NK-92 (cell line): ENCODE data around the gene ZC2HC1B.
"Not testable (repeated sequence)": the region's sequence is repeated elsewhere in the genome, so short reads cannot be mapped to it uniquely, and the experiment has no call there.

ENCODE experiments used
- DNase-seq: peaks from one replicate; lab custom pipeline; 2025; ENCODE audit not compliant: unreplicated experiment; lab: John Stamatoyannopoulos, UW

The ZC2HC1B gene

DNA sequence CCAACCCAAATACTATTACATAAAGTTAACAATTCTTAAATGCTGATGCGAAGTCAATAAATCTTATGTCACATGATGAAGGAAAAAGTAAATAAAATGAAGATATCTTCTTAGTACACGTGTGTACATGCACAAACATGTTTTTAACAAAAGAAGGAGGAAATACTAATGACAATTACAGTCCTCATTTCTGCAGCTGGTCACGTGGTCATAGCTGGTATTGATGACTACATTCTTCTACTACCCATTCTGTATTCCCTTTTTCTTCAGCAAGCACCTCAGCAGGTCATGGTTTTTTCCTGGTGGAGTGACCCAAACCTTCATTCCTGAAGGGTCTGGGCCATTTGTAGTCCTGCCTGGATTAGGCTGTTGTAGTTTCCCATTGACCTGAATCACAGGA lies 4.5 kb downstream of the ZC2HC1B start:
- DNase-seq, result not testable (repeated sequence)

DNA sequence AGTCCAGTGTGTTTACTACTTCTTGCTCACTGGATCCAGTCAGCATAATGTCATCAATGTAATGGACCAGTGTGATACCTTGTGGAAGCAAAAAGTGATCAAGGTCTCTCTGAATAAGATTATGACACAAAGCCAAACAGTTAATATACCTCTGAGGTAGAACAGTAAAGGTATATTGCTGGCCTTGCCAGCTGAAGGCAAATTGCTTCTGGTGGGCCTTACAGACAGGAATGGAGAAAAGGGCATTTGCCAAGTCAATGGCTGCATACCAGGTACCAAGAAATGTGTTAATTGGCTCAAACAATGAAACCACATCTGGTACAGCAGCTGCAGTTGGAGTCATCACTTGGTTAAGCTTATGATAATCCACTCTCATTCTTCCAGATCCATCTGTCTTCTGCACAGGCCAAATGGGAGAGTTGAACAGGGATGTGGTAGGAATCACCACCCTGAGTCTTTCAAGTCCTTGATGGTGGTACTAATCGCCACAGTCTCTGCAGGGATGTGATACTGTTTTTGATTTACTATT lies 7.0 kb downstream of the ZC2HC1B start:
- not testable (repeated sequence) for DNase-seq

DNA sequence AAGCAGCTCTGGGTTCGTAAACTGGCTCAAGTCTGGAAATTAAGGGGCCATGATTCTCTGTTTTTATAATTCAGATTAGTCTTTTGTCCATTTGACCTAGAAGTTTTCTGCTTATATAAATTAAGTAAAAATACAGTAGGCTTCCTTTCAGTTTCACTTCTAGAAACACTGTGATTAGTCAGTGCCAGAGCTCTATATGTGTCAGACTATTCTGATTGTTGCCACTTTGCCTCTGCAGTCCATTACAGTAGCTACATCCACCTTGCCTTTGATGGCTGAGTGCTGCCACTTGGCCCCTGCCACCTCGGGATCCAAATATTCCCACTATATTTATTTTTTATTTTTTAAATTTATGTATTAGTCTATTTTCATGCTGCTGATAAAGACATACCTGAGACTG lies 7.9 kb downstream of the ZC2HC1B start:
- DNase-seq, result no peak

DNA sequence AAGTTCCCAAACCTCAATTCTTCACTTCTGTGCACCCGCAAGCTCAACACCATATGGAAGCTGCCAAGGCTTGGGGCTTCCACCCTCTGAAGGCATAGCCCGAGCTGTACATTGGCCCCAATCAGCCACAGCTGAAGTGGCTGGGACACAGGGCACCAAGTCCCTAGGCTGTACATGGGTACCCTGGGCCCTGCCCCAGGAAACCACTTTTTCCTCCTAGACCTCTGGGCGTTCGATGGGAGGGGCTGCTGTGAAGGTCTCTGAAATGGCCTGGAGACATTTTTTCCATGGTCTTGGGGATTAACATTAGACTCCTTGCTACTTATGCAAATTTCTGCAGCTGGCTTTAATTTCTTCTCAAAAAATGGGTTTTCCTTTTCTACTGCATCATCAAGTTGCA lies 9.3 kb downstream of the ZC2HC1B start:
- DNase-seq, result not testable (repeated sequence)

DNA sequence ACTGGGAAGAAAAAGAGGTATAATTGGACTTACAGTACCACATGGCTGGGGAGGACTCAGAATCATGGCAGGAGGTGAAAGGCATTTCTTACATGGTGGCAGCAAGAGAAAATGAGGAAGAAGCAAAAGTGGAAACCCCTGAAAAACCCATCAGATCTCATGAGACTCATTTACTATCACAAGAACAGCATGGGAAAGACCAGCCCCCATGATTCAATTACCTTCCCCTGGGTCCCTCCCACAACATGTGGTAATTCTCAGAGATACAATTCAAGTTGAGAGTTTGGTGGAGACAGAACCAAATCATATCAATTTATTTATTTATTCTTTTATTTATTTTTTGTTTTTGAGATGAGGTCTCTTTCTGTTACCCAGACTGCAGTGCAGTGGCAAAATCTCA lies 10.2 kb downstream of the ZC2HC1B start:
- not testable (repeated sequence) for DNase-seq

DNA sequence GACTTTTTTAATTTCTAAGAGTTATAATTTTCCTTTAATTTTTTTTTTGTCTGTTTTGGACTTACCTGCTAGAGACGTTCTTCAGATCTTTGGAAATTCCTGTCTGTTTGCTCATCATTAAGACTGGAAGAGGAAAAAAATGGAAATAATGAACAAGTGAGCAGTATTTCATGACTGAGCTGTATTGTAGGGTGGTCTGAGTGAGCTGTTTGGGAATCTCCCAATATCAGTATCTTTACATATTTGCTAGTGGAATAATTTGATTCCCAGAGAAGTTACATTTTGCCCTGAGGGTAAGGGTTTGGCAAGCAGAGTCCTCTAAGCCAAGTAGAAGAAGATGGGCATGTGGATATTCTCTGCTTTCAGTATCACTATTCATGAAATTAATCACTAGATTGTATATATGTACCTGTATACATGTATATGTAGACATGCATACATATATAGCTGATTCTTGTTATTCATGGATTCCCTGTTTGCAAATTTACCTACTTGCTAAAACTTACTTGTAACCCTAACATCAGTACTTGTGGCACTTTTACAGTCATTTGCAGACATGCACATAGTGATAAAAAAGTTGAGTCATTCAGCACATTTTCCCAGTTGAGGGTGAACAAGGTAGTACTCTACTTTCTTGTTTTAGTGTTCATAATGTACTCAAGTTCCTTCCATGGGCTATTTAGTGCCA lies 13.5 kb downstream of the ZC2HC1B start:
- DNase-seq, result no peak

DNA sequence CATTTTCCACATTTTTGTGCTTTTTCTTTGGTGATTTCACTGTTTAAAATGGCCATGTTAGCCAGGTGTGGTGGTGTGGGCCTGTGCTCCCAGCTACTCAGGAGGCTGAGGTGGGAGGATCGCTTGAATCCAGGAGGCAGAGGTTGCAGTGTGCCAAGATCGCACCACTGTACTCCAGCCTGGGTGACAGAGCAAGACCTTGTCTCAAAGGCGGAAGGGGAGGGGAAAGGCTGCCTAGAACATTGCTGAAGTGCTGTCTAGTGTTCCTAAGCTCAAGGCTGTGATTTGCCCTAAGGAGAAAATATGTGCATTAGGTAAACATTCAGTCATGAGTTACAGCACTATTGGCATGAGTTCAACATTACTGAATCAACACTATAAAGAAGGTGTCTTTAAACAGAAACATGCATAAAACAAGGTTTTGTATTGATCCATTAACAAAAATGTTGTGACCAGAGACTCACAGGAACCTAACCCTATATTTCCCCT lies 14.0 kb downstream of the ZC2HC1B start:
- no peak for DNase-seq

DNA sequence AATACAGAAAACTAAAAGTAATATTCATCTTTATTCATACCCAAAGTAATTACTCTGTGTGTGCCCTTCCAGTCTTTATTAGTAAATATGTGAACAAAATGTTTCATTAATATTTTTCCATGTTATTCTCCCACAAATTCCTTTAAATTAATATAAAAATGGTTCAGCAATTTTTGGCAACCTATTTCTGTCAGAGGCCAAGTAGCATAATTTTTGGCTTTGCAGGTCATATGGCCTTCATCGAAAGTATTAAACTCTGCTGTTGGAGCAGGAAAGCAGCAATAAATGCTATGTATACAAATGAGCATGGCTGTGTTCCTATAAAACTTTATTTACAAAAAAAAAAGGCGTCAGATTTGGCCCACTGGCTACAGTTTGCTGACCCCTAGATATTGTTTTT lies 16.1 kb downstream of the ZC2HC1B start:
- DNase-seq, result no peak

DNA sequence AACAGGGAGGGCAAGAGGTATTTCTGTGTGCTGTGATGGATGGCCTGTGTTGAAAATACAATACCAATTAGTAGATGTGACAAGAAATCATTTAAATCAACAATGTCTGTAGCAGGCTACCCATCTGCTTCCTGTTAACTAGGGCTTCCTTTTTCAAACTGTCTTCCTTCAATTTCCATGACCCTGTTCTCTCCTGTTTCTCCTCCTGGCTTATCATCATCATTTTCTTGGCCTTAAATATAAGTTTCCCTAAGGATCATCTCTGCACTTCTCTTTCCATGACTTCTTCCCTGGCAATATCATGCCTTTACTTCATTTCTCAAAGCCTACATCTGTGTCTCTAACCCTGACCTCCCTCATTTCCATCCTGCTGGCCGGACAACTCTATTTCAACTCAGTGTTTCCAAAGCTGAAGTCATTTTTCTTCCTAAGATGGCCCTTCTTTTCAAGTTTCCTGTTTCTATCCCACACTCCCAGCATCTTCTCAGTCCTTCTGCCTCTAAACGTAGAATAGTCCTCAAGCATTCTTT lies 18.2 kb downstream of the ZC2HC1B start:
- DNase-seq, result no peak

DNA sequence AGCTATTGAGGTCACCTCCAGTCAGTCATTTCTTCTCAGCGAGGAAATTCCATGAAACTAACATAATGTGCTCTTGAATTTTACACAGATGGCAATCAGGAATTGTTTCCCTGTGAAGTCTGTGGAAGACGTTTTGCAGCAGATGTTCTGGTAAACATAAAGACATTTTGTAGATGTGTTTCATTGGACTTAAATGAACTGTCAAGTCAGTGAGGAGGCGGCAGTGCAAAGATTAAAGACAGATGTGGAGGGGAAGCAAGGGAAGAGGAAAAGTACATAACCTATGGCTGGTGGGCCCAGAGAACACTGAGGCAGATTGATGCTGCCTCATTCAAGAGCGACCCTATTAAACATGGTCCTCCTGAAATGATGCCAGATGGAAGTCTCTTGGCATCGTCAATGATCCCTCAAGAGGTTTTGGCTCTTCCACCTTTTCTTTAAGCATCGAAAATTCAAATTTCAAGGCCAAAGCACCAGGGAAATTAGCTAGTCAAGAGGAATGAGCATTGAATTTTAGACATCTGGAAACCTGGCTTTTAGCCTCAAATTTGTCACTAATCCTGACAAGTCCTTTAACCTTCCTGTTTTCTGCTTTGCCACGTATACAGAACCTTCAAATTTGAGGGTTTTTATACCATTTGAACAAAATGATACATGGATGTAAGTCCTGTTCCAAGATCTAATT lies 20.1 kb downstream of the ZC2HC1B start:
- no peak for DNase-seq

DNA sequence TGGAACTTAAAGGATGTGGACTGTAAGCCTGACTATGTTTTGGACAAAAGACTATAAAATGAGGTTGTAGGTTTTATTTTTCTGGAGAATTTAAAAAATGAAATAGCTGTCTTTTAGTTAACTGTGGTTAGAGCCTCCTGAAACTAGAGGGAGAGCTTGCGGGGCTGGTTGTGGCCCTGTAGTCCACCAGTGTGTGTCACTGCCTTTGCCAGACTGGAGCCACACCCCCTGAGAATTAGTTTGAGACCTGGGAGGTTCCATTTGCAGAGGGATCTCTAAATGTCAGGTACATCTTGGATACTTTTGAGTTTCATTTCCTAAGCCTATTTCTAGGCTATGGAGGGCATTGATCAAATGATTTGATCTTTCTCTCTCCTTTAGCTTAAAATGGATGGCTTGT lies 20.8 kb downstream of the ZC2HC1B start:
- no peak for DNase-seq

DNA sequence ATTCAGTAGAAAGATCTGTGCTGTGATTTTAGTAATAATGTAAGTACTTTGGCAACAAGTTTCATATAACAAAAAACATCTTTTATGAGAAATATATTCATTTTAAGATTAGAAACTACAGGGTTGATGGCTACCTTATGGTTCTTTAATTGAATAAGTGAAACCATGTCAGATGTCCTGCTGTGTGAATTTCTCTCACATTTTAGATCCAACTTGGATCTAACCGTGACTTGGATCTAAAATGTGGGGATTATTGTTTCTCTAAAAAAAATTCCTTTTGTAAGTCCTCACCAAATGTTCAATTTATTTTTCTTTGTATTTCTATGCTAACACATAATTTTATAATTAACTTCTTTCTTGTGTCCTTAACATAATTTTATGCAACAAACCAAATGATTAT lies 30.4 kb downstream of the ZC2HC1B start:
- DNase-seq, result no peak

DNA sequence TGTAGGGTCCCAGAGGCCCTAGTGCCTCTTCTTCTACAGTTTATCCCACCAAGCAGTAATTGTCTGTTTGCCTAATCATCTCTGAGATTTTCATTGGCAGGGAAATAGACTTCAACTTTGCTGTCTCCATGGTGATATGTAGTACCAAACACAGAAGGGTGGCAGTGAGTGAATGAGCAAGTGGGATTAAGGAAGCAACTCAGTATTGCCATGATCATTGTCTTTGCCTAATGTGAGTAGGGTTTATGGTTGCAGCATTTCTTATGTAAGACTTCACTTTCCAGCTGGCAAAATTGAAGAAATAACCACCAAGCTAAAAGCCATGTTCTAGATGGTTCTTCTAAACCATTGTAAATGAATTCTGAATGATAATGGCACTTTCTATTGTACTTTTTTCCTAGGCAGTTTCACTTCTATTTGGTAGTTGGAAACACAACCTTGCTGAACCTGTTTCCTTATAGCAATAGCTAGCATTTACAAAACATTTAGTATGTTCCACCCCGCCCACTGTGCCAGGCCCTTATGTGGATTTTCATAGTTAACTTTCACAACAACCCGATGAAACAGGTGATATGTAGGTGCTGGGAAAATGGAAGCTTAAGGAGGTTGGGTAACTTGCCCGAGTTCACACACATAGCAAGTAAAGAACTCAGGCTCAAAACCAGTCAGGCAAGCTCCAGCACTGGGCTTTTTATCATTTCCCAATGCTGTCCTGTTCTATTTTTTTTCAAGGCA lies 32.0 kb downstream of the ZC2HC1B start:
- no peak for DNase-seq

DNA sequence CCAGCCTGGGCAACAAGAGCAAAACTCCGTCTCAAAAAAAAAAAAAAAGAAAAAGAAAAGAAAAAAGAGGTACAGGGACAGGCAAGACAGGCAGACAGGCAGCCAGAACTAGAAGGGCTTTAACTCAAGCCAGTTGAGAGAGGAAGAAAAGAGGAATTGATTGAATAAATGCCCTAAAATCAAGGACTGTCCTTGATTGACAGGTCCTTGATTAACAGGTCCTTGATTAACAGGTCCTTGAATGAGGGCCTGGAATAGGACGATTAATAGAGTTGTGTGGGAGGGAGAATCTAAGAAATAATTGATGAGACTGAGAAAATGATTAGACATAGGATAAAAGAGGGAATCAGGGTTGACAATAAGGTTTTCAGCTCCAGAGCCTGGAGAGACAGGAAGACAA lies 36.1 kb downstream of the ZC2HC1B start:
- no peak for DNase-seq

DNA sequence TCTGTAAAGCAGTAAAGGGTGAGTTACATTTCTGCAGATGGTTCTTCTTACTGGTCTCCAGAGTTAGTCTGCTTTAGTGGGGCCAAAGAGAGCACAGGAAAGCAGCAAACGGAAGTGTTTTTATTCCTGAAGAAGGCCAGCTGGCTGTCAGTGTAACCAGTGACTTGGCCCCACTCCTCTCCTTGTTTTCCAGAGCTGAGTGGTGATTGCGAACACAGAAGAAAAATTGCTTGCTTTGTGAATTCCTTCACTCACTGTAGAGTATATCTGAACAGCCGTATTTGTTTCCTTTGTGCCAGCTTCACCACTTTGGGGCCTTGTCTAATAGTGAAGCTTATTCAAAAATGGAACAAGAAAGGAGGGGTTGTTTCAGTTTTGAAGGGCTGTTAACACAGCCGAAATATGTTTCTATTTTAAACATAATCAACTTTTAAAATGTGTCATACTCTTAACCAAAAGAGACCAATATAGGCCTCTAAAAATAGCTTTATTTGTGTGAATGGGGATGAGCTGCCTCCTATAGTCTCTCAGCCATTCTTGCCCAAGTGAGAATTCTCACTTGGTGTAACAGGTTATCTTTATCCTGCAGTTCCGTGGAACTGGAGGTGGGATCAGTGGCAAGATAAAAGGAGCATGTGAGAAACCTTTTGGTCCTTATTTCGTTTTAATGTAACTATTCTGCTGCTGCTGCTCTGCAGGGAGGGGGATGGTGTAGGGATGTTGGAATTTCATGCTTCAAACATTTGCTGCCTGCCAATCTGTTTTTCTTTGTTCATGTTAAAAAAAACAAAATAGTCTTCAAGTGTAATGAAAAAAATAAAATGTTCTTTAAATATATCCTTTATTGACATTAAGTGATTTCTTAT lies 37.8 kb downstream of the ZC2HC1B start:
- DNase-seq, result no peak

DNA sequence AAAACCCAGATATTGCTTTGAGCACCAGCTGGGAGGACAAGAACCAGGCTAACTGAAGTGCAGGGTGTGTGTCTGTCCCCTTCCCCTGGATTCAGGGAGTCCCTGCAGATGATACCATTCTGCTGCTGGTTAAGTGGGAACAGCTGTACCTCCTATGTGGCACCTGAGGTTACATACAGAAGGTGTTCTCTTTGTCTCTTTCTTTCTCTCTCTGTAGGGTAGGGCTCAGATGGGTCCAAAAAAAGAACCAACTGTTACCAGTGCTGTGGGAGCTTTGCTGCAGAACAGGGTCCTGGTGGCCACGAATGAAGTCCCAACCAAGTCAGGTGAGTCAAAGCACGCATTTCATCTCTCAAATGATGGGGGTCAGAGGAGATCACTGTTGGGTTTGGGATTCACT lies 38.6 kb downstream of the ZC2HC1B start:
- no peak for DNase-seq

DNA sequence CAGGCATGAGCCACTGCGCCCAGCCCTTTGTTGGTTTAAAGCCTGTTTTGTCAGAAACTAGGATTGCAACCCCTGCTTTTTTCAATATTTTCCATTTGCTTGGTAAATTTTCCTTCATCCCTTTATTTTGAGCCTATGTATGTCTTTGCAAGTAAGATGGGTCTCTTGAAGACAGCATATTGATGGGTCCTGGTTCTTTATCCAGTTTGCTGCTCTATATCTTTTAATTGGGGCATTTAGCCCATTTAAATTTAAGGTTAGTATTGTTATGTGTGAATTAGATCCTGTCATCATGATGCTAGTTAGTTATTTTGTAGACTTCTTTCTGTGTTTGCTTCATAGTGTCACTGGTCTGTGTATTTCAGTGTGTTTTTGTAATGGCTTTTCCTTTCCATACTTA lies 46.8 kb downstream of the ZC2HC1B start:
- DNase-seq, result no peak

DNA sequence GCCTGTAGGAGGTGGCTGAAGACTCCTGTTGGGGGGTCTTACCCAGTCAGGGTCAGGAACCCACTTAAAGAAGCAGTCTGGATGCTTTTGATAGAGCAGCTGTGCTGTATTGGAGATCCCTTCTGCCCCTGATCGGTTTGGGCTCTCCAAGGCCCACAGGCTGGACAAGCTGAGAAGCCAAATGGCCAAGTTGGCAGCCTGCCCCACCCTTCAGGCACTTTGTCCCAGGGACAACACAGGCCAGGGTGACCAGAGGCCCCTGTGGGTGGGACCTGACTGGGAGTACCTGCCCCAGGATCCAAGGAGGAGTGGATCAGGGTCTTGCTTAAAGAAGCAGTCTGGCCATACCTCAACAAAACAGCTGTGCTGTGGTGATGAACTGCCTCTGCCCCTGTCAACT lies 48.4 kb downstream of the ZC2HC1B start:
- no peak for DNase-seq

DNA sequence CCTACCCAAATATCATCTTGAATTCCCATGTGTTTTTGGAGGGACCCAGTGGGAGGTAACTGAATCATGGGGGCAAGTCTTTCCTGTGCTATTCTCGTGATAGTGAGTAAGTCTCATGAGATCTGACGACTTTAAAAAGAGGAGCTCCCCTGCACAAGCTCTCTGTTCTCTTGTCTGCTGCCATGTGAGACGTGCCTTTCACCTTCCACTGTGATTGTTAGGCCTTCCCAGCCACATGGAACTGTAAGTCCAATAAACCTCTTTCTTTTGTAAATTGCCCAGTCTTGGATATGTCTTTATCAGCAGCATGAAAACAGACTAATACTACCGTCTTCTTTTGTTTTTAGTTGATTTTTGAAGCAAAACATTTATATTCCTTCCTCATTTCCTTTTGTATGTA lies 52.8 kb downstream of the ZC2HC1B start:
- DNase-seq, result not testable (repeated sequence)

DNA sequence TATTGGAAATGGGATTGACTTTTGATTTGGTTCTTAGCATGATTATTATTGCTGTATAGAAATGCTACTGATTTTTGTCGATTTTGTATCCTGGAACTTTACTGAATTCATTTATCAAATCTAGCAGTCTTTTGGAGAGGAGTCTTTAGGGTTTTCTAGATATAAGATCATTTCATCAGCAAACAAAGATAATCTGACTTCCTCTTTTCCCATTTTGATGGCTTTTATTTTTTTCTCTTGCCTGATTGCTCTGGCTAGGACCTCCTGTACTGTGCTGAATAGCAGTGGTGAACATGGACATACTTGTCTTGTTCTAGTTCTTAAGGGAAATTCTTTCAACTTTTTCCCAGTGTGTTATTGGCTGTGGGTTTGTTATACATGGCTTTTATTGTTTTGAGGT lies 64.6 kb downstream of the ZC2HC1B start:
- DNase-seq, result no peak

DNA sequence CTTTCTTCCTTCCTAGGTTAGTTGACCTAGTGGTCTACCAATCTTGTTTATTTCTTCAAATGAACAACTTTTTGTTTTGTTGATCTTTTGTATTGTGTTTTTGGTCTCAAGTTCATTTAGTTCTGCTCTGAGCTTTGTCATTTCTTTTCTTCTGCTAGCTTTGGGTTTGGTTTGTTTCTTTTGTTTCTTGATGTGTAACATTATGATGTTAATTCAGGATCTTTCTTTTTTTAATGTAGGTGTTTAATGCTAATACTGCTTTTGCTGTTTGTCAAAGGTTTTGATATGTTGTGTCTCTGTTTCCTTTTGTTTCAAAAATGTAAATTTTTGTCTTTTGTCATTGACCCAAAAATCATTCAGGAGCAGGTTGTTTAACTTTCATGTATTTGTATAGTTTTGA lies 65.7 kb downstream of the ZC2HC1B start:
- no peak for DNase-seq
